GM19351 (cell line): ENCODE measurements around the gene NME1.
"Not testable (repeated sequence)": the region's sequence is repeated elsewhere in the genome, so short reads cannot be mapped to it uniquely, and the experiment has no call there.

Source experiments
- ATAC-seq: cut with Tn5 transposase; IDR thresholded peaks from one replicate; pipeline ENCODE4 v1.9.1; 2021; ENCODE audit warnings: mild to moderate bottlenecking, moderate library complexity; ENCODE audit not compliant: unreplicated experiment

The NME1 gene

GRCh38 chr17:51144266-51145022 is 8.9 kb upstream of the NME1 start:
- no peak for ATAC-seq

GRCh38 chr17:51147650-51148049 is 5.7 kb upstream of the NME1 start:
- ATAC-seq, result no peak

GRCh38 chr17:51149163-51149562 is 4.2 kb upstream of the NME1 start:
- no peak for ATAC-seq

DNA sequence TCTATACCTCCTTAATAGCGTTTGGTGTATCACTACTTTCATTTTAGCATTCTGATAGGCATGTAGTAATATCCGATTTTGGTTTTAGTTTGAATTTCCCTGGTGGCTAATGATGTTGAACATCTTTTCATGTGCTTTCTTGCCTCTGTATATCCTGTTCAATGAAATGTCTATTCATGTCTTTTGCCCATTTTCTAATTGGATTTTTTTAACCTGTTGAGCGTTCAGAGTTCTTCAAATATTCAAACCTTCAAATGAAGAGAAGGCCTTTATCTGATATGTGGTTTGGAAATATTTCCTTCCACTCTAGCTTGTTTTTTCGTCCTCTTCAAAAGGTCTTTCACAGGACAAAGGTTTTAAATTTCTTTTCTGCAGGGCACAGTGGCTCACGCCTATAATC is 2.4 kb upstream of the NME1 start:
- no peak for ATAC-seq

DNA sequence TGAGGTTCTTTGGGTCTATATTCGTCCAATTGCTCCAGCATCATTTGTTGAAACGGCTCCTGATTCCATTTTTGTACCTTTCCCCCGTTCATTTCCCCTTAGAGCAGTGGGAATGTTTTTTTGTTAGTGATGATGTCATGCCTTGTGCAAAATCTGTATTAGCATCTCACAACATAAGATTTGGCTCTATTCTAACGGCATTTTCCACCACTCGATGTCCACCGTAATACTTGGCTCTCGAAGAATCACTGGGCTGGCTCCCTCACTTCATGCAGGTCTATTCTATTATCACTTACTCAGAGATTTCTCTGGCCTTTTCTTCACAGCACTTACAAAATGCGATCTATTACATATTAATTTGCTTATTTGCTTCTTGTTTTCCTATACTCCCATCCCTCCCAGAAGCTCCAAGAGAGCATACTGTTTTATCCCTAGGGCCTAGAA is 571 bp upstream of the NME1 start:
- ATAC-seq, result peak; percentile 1

DNA sequence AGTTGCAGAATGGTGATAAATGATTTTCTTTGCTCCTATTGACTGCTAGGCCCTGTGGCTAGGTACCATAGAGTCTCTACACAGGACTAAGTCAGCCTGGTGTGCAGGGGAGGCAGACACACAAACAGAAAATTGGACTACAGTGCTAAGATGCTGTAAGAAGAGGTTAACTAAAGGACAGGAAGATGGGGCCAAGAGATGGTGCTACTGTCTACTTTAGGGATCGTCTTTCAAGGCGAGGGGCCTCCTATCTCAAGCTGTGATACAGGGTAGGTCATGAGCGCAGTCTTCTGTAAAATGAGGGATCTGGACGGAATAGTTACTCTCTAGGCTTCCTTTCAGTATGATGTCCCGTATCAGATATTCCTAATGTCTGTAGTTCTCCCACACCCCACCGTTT is 817 bp downstream of the NME1 start:
- ATAC-seq, result no peak

DNA sequence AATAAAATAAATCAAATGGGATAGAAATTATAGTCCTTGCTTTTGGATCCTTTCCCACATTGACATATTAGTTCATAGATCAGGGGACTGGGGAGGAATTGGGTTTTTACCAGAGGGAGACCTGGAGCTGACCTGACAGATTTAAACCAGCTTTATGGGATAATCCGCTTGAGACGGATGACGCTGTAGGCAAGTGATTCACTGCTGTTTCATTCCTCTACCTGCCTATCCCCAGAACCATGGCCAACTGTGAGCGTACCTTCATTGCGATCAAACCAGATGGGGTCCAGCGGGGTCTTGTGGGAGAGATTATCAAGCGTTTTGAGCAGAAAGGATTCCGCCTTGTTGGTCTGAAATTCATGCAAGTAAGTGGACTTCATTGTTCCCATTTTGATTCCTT is 2.1 kb downstream of the NME1 start:
- ATAC-seq, result no peak

DNA sequence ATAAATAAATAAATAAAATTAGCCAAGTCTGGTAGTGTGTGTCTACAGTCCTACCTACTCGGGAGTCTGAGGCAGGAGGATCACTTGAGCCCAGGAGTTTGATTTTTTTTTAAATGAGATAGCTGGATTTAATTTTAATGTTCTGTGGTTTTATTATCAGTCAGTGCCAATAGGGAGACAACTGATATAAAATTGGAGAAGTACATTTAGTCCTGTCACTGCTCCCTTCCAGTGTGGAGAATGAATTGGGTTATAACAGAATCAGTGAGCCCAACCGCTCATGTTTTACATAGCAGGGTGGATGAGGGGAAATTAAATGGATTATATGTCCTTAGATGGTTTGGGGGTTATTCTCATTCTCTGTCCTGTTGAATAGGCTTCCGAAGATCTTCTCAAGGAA is 6.2 kb downstream of the NME1 start:
- no peak for ATAC-seq

DNA sequence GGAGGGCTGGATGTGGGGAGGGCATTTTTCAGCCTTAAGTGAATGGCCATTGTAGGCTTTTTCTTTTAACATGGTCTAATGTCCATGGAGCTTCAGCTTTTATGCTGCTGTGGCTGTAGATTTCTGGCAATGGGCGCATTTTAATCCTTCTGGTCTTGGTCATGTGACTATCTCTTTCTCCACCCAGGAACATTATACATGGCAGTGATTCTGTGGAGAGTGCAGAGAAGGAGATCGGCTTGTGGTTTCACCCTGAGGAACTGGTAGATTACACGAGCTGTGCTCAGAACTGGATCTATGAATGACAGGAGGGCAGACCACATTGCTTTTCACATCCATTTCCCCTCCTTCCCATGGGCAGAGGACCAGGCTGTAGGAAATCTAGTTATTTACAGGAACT is 8.2 kb downstream of the NME1 start:
- ATAC-seq, result no peak

GRCh38 chr17:51164911-51165679 is 11.7 kb downstream of the NME1 start:
- no peak for ATAC-seq

DNA sequence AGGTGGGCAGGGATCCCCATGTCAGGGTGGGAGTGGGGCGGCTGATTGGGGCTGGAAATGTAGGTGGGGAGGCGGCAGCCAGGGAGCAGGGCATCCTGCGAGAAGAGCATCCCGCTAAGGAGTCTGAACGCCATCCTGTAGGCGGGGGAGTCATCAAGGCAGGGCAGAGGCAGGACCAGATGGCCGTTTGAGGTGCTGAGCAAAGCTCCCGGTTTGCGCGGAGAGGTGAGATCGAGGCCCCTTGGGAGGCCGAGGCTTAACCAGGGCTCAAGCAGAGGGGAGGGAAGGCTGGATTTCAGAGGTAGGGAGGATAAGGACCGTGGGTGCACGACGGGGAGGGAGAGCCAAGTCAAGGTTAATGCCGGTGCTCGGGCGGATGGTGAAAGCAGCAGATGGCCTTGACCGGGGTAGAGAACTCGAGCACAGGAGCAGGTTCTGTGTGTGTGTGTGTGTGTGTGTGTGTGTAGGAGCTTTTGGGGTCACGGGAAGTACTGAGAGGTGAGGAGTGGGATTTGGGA is 12.4 kb downstream of the NME1 start:
- peak; percentile 18 for ATAC-seq

DNA sequence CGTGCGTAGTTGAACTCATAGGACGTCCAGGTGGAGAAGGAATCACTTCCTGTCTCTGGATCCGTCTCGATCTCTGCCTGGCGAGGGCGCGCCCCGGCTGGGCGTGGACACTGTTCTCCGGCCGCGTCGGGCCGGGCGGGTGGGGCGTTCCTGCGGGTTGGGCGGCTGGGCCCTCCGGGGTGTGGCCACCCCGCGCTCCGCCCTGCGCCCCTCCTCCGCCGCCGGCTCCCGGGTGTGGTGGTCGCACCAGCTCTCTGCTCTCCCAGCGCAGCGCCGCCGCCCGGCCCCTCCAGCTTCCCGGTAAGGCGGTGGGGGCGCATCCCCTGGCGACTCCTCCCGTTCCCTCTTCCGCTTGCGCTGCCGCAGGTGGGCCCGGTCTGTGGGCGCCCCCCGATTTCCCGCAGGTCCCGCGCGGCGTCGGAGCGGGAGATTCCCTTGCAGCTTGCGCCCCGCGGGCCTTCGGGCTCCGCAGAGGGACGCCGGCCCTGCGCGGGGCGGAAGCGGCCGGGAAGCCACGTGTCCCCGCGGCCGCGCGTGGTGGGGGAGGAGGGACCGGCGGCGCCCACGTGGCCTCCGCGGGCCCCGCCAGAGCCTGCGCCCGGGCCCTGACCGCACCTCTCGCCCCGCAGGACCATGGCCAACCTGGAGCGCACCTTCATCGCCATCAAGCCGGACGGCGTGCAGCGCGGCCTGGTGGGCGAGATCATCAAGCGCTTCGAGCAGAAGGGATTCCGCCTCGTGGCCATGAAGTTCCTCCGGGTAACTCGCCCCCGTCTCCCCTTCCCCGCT is 13.0 kb downstream of the NME1 start, which contains the start of gene NME2:
NME2 (plus strand) TSS at position 214 of the 789 bp plus-strand sequence; CDS start at position 634, 420 bp downstream.
- ATAC-seq, result peak; percentile 82

GRCh38 chr17:51166987-51167931 is 13.9 kb downstream of the NME1 start:
- peak; percentile 55 for ATAC-seq

GRCh38 chr17:51169340-51169739 is 16.0 kb downstream of the NME1 start:
- ATAC-seq, result no peak

- no peak for ATAC-seq
Measured at GRCh38 chr17:51170736-51171135, 17.4 kb downstream of the NME1 start.

- not testable (repeated sequence) for ATAC-seq
Measured at GRCh38 chr17:51172030-51172429, 18.7 kb downstream of the NME1 start.

DNA sequence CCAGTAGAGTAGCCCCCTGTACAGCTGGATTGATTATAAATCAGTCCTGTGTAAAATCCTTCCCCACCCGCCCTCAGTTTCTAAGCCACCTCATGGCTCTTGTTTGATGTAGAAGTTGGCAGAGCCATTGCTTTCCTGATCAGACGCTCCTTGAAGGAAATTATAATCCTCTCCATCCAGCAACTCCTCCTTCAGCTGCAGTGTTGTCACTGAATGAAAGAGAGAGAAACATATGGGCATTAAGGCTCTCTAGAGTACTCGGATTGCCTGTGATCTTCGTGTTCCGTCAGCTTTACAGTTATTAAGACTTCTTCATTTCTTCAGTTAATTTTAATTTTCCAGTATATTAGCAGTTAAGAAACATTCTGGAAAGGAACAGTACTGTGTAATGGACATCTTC is 27.1 kb downstream of the NME1 start:
- ATAC-seq, result no peak

DNA sequence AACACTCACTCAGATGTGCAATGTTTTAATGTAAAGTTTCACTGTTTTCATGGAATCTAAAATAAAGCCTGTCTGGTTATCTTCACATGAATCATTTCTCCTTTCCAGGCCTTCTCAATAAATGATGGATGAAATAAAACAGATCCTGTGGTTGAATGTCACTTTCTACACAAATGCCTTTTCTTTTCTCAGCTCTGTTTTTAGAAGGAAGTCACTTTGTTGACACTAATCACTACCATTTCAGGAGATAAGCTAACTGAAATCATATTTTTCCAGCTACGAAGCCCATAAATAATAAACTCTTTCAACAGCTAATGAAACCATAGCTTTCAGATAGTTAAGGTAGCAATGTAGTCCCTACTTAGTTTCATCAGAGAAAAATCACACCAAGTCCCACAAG is 30.8 kb downstream of the NME1 start:
- ATAC-seq, result no peak

- no peak for ATAC-seq
Measured at GRCh38 chr17:51185763-51186332, 32.5 kb downstream of the NME1 start.
